ENCODE measurements around the gene S100A2. TPM values are rescaled to one million over a fixed set of nuclear protein-coding genes. Genes with fewer than 3 reads are reported as not detected.

Gene S100A2
- polyA plus RNA-seq, 4 donors: 6.2 to 11.8 (median 8.0) TPM

GRCh38 chr1:153513023-153513422 lies 52.6 kb downstream of the S100A2 start:
- no peak for DNase-seq (ENCODE audit: low read depth in 4 of 4, low spot score in 3 of 4)

Other genes with a start within 250 kb of the S100A2 start
- gene PGLYRP4, start 217.0 kb downstream of the S100A2 start, polyA plus RNA-seq (ENCODE audit: insufficient read length in 4 of 4): not detected
- gene S100A9, start 208.0 kb downstream of the S100A2 start, polyA plus RNA-seq (ENCODE audit: insufficient read length in 4 of 4): 10 to 100 TPM in 3 of 4 donors, 1 to 10 TPM in 1; 7.8 to 23.3 (median 18.2) TPM
- 1 to 10 TPM in 3 of 4 donors, not detected in 1; 1.3 to 2.8 (median 2.3) TPM for gene S100A12, start 190.2 kb downstream of the S100A2 start, polyA plus RNA-seq (ENCODE audit: insufficient read length in 4 of 4)
- 10 to 100 TPM in 2 of 4 donors, 1 to 10 TPM in 2; 4.5 to 15.2 (median 10.9) TPM for gene S100A8, start 174.8 kb downstream of the S100A2 start, polyA plus RNA-seq (ENCODE audit: insufficient read length in 4 of 4)
- gene S100A7A, start 149.3 kb downstream of the S100A2 start, polyA plus RNA-seq (ENCODE audit: insufficient read length in 4 of 4): not detected
- under 1 TPM in 3 of 4 donors, not detected in 1; 0.21 to 0.96 (median 0.67) TPM for gene S100A7, start 105.2 kb downstream of the S100A2 start, polyA plus RNA-seq (ENCODE audit: insufficient read length in 4 of 4)
- gene S100A6, start 29.9 kb downstream of the S100A2 start, polyA plus RNA-seq (ENCODE audit: insufficient read length in 4 of 4): 100 to 1,000 TPM; 168 to 309 (median 231) TPM
- 1 to 10 TPM in 1 of 4 donors, under 1 TPM in 3; 0.70 to 1.1 (median 0.89) TPM for gene S100A5, start 24.9 kb downstream of the S100A2 start, polyA plus RNA-seq (ENCODE audit: insufficient read length in 4 of 4)
- gene S100A4, start 20.0 kb downstream of the S100A2 start, polyA plus RNA-seq (ENCODE audit: insufficient read length in 4 of 4): 10 to 100 TPM; 31.2 to 62.0 (median 37.8) TPM
- under 1 TPM in 3 of 4 donors, not detected in 1; 0.24 to 0.41 (median 0.35) TPM for gene S100A3, start 16.6 kb downstream of the S100A2 start, polyA plus RNA-seq (ENCODE audit: insufficient read length in 4 of 4)
- 100 to 1,000 TPM; 108 to 130 (median 113) TPM for gene S100A16, start 47.3 kb upstream of the S100A2 start, polyA plus RNA-seq (ENCODE audit: insufficient read length in 4 of 4)
- 10 to 100 TPM; 17.8 to 28.6 (median 20.7) TPM for gene S100A14, start 50.5 kb upstream of the S100A2 start, polyA plus RNA-seq (ENCODE audit: insufficient read length in 4 of 4)
- gene S100A13, start 61.7 kb upstream of the S100A2 start, polyA plus RNA-seq (ENCODE audit: insufficient read length in 4 of 4): 100 to 1,000 TPM; 139 to 170 (median 156) TPM
- 10 to 100 TPM; 17.8 to 33.4 (median 23.5) TPM for gene S100A1, start 62.6 kb upstream of the S100A2 start, polyA plus RNA-seq (ENCODE audit: insufficient read length in 4 of 4)
- gene CHTOP, start 68.2 kb upstream of the S100A2 start, polyA plus RNA-seq (ENCODE audit: insufficient read length in 4 of 4): 100 to 1,000 TPM; 124 to 131 (median 127) TPM
- gene SNAPIN, start 92.9 kb upstream of the S100A2 start, polyA plus RNA-seq (ENCODE audit: insufficient read length in 4 of 4): 10 to 100 TPM; 57.4 to 60.9 (median 58.7) TPM
- 100 to 1,000 TPM; 274 to 311 (median 287) TPM for gene ILF2, start 105.1 kb upstream of the S100A2 start, polyA plus RNA-seq (ENCODE audit: insufficient read length in 4 of 4)
- gene NPR1, start 112.8 kb upstream of the S100A2 start, polyA plus RNA-seq (ENCODE audit: insufficient read length in 4 of 4): 10 to 100 TPM; 64.8 to 82.3 (median 72.5) TPM
- 100 to 1,000 TPM in 2 of 4 donors, 10 to 100 TPM in 2; 89.5 to 122 (median 97.7) TPM for gene INTS3, start 162.2 kb upstream of the S100A2 start, polyA plus RNA-seq (ENCODE audit: insufficient read length in 4 of 4)
- gene SLC27A3, start 209.6 kb upstream of the S100A2 start, polyA plus RNA-seq (ENCODE audit: insufficient read length in 4 of 4): 10 to 100 TPM; 34.0 to 44.8 (median 37.3) TPM